A673 (cell line): ENCODE measurements around the gene SEMA5A. TPM values are rescaled to one million over a fixed set of nuclear protein-coding genes. Genes with fewer than 3 reads are reported as not detected.

Experiments
- BruUV-seq: library from RNA; stranded (reverse); fragments of 400-500 nt; replicated peaks from 2 replicates; lab custom pipeline; 2021; lab: Mats Ljungman, UMichigan
- CTCF ChIA-PET: fragments of 300-600 bp; sonication (Branson Sonifier 250); formaldehyde crosslinking; loops from one replicate; lab custom pipeline; 2022; ENCODE audit warnings: antibody characterized with exemption; lab: Charles Lee
- POLR2A ChIA-PET: fragments of 300-600 bp; sonication (Branson Sonifier 250); formaldehyde crosslinking; loops from one replicate; lab custom pipeline; 2022; ENCODE audit warnings: antibody characterized with exemption; ENCODE audit not compliant: low non-redundant PET; lab: Charles Lee
- DNase-seq: peaks from one replicate; pipeline ENCODE4 v3.0.0-alpha.2; 2015; ENCODE audit warnings: low spot score
- H3K27ac ChIP-seq: fragments of 200-600 bp; sonication (generic); 2 replicates; pipeline ENCODE4 v1.5.1; 2016; ENCODE audit warnings: mixed run types, low read depth, mild to moderate bottlenecking, mixed read lengths, antibody characterized with exemption, low read length; ENCODE audit not compliant: poor library complexity, severe bottlenecking
- H3K27me3 ChIP-seq: fragments of 200-600 bp; sonication (generic); replicated peaks from 2 replicates; pipeline ENCODE4 v1.6.1; 2017; ENCODE audit warnings: mixed run types, low read depth, mild to moderate bottlenecking, mixed read lengths, antibody characterized with exemption, low read length; ENCODE audit not compliant: insufficient read depth, poor library complexity
- H3K36me3 ChIP-seq: fragments of 200-600 bp; sonication (generic); 2 replicates; pipeline ENCODE4 v1.6.1; 2016; ENCODE audit warnings: mixed run types, mild to moderate bottlenecking, mixed read lengths, antibody characterized with exemption, low read length; ENCODE audit not compliant: insufficient read depth, poor library complexity, severe bottlenecking
- H3K4me1 ChIP-seq: fragments of 200-600 bp; sonication (generic); 2 replicates; pipeline ENCODE4 v1.6.1; 2017; ENCODE audit warnings: mixed run types, mild to moderate bottlenecking, mixed read lengths, antibody characterized with exemption, low read length; ENCODE audit not compliant: insufficient read depth, poor library complexity, severe bottlenecking
- H3K4me3 ChIP-seq: fragments of 200-600 bp; sonication (generic); 2 replicates; pipeline ENCODE4 v1.5.1; 2016; ENCODE audit warnings: low read depth, mixed run types, mild to moderate bottlenecking, mixed read lengths, low read length; ENCODE audit not compliant: poor library complexity, severe bottlenecking
- H3K9me3 ChIP-seq: fragments of 200-600 bp; sonication (generic); 2 replicates; pipeline ENCODE4 v1.6.1; 2016; ENCODE audit warnings: mixed run types, low read depth, mild to moderate bottlenecking, mixed read lengths, antibody characterized with exemption, low read length; ENCODE audit not compliant: poor library complexity, severe bottlenecking
- EZH2 ChIP-seq: fragments of 200-600 bp; sonication (generic); IDR thresholded peaks from 2 replicates; pipeline ENCODE4 v1.6.1; 2017; ENCODE audit warnings: borderline replicate concordance, low read depth, mild to moderate bottlenecking, mixed read lengths, antibody characterized with exemption, low read length; ENCODE audit not compliant: poor library complexity, severe bottlenecking
- intact Hi-C: fragments of 100-400 bp; cut with micrococcal nuclease; formaldehyde crosslinking; loops from one replicate; pipeline ENCODE4 v1.10.0; 2022; ENCODE audit not compliant: unreplicated experiment
- total RNA-seq: library from RNA; stranded (reverse); gene quantifications from 2 replicates; pipeline ENCODE4 v1.2.3, GENCODE V29; 2021
- TF ChIP-seq, protein P1 (sequence below): fragments of 300-800, 200-600 bp; sonication (generic); conservative IDR thresholded peaks from 2 replicates; pipeline ENCODE4 v1.5.1; 2017; ENCODE audit warnings: low read depth, mild to moderate bottlenecking, antibody characterized with exemption, low read length, moderate library complexity, mixed read lengths

The SEMA5A gene
- total RNA-seq, 1 experiment from 2014 or later, result 0.17 TPM

DNA sequence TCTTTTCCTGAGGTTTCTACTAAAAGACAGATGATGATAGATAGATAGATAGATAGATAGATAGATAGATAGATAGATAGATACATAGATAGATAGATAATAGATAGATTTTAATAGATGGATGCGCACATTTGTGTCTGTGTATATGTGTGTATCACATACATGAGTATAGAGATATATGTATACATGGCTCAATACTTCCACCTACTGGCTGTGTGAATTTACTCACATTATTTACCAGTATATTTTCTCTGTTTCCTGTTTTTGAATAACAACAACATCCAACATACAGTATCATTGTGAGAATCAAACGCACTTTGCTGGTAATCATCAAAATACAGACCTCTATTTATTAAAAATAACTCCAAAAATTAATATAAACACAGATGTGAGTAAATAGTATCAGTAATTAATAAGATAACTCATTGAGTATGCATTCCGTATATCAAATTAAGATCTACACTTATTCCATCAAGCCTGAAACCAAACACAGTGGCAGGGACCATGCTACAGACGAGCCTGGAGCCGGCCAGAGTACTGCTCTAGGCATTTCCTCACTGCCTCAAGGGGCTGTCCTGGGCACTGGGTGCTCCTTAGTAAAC, 338.0 kb downstream of the SEMA5A start:
- H3K36me3 ChIP-seq, result no peaks in the 10 kb centered on the region
- ChIA-PET POLR2A (no interaction called here), CTCF (no interaction called here)
- H3K4me1 ChIP-seq, result no peaks in the 10 kb centered on the region
- BruUV-seq, result no TSS peak
- peak; percentile 49 for DNase-seq
- no peak overlapping the region for H3K4me3 ChIP-seq
- H3K9me3 ChIP-seq, result no peaks in the 10 kb centered on the region
- H3K27me3 ChIP-seq, result no peaks in the 10 kb centered on the region
- no peak overlapping the region for H3K27ac ChIP-seq
- intact Hi-C loops, result loop anchor here (1.0 to 10.0 kb wide), 2 partner anchors 453 to 1281 kb away; no protein-coding TSS in a partner anchor
- TF ChIP-seq EZH2, result no peak
- TF ChIP-seq, protein P1, sequence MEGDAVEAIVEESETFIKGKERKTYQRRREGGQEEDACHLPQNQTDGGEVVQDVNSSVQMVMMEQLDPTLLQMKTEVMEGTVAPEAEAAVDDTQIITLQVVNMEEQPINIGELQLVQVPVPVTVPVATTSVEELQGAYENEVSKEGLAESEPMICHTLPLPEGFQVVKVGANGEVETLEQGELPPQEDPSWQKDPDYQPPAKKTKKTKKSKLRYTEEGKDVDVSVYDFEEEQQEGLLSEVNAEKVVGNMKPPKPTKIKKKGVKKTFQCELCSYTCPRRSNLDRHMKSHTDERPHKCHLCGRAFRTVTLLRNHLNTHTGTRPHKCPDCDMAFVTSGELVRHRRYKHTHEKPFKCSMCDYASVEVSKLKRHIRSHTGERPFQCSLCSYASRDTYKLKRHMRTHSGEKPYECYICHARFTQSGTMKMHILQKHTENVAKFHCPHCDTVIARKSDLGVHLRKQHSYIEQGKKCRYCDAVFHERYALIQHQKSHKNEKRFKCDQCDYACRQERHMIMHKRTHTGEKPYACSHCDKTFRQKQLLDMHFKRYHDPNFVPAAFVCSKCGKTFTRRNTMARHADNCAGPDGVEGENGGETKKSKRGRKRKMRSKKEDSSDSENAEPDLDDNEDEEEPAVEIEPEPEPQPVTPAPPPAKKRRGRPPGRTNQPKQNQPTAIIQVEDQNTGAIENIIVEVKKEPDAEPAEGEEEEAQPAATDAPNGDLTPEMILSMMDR, result peak; percentile 58

DNA sequence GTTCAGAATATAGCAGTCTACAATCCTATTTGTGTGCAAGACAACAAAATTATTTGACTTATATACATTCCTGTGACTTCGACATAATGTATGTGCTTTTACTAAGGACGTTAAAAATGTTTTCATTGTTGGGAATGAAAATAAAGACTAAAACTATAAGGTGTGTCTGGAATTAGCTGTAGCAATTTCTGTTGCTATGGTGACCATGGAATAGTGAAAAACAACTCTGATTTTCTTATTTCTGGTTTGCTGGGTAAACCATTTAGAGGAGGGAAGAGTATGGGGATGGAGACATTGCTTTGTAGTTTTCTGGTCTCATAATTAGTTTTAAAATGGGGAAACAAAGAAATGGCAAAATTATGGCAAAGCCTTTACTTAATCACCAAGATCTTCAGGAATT, 343.2 kb downstream of the SEMA5A start:
- Histone ChIP-seq H3K27ac (no peak overlapping the region), H3K9me3 (no peaks in the 10 kb centered on the region), H3K4me1 (no peaks in the 10 kb centered on the region), H3K27me3 (no peaks in the 10 kb centered on the region), H3K4me3 (no peak overlapping the region), H3K36me3 (no peaks in the 10 kb centered on the region)
- ChIA-PET CTCF (no interaction called here), POLR2A (no interaction called here)
- BruUV-seq, result no TSS peak
- intact Hi-C loops, result loop anchor here (10.0 kb wide), 1 partner anchor 448 kb away; no protein-coding TSS in a partner anchor
- DNase-seq, result no peak
- TF ChIP-seq, protein P1, result no peak
- TF ChIP-seq EZH2, result no peak

DNA sequence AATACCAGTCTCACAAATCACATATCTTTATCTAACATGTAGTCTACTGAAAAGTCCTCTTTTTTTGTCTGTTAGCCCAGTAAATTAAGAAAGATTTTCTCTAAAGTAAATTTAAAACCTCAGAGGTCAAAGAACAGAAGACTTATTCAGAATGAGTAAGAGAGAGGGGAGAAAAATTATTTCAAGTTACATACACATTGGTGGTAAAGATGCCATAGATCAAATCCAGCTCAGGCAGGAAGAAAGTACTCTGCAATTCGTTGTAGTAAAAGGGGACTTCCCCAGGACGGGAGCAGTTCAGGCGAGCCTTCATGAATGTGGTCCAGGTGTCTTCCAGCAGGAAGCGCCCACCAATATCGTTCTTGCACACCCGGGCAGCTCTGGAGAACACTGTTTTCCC, 344.1 kb downstream of the SEMA5A start:
- no peaks in the 10 kb centered on the region for H3K4me1 ChIP-seq
- H3K9me3 ChIP-seq, result no peaks in the 10 kb centered on the region
- H3K36me3 ChIP-seq, result no peaks in the 10 kb centered on the region
- POLR2A ChIA-PET, result no interaction called here
- no peak overlapping the region for H3K27ac ChIP-seq
- no TSS peak for BruUV-seq
- no peak for DNase-seq
- no peaks in the 10 kb centered on the region for H3K27me3 ChIP-seq
- no peak overlapping the region for H3K4me3 ChIP-seq
- CTCF ChIA-PET, result no interaction called here
- TF ChIP-seq EZH2, result no peak
- TF ChIP-seq, protein P1, result no peak
- intact Hi-C loops, result loop anchor here (10.0 kb wide), 1 partner anchor 447 kb away; no protein-coding TSS in a partner anchor
